IMR-90 (cell line): ENCODE results near the gene OAS3. TPM values are rescaled to one million over a fixed set of nuclear protein-coding genes. Genes with fewer than 3 reads are reported as not detected.
"Not testable (repeated sequence)": the region's sequence is repeated elsewhere in the genome, so short reads cannot be mapped to it uniquely, and the experiment has no call there.

Source experiments
- ATAC-seq: fragments of 200-7000 bp; cut with Tn5 transposase; 2 replicates; pipeline ENCODE4 v1.9.1; 2020; ENCODE audit warnings: low read depth, mild to moderate bottlenecking, moderate library complexity
- BruUV-seq: library from RNA; stranded (reverse); fragments of 400-500 nt; replicated peaks from 2 replicates; lab custom pipeline; 2021; lab: Mats Ljungman, UMichigan
- CTCF ChIA-PET: fragments of 300-600 bp; formaldehyde crosslinking; extraction: SDS; loops from one replicate; lab custom pipeline; 2021; ENCODE audit warnings: antibody characterized with exemption; lab: Yijun Ruan, JAX
- POLR2A ChIA-PET: fragments of 300-600 bp; sonication (Branson Sonifier 250); formaldehyde crosslinking; loops from one replicate; lab custom pipeline; 2022; ENCODE audit warnings: antibody characterized with exemption; ENCODE audit not compliant: unreplicated experiment; lab: Charles Lee
- DNase-seq: peaks from one replicate; pipeline ENCODE4 v3.0.0; 2013
- H2AFZ ChIP-seq: replicated peaks from 2 replicates; pipeline ENCODE3; 2013; ENCODE audit warnings: low read length, mild to moderate bottlenecking; ENCODE audit not compliant: poor library complexity
- H2AK5ac ChIP-seq: 2 replicates; pipeline ENCODE4 v1.6.1; 2013; ENCODE audit warnings: low read depth, low read length, inconsistent platforms
- H2AK9ac ChIP-seq: replicated peaks from 2 replicates; pipeline ENCODE3; 2013; ENCODE audit warnings: mild to moderate bottlenecking, low read depth, low read length, moderate library complexity; ENCODE audit not compliant: poor library complexity
- H2BK120ac ChIP-seq: 2 replicates; pipeline ENCODE4 v1.6.1; 2013; ENCODE audit warnings: low read depth, low read length, inconsistent platforms
- H2BK15ac ChIP-seq: 3 replicates; pipeline ENCODE4 v1.6.1; 2013; ENCODE audit warnings: low read depth, low read length, inconsistent platforms
- H2BK20ac ChIP-seq: 2 replicates; pipeline ENCODE4 v1.6.1; 2013; ENCODE audit warnings: low read depth, mild to moderate bottlenecking, inconsistent platforms, low read length, moderate library complexity
- H2BK5ac ChIP-seq: 2 replicates; pipeline ENCODE4 v1.6.1; 2013; ENCODE audit warnings: mild to moderate bottlenecking, low read depth, low read length, inconsistent platforms; ENCODE audit not compliant: poor library complexity, severe bottlenecking
- H3K14ac ChIP-seq: replicated peaks from 2 replicates; pipeline ENCODE4 v1.6.1; 2013; ENCODE audit warnings: low read depth, low read length, inconsistent platforms
- H3K18ac ChIP-seq: 2 replicates; pipeline ENCODE4 v1.6.1; 2013; ENCODE audit warnings: low read depth, low read length, control low read depth
- H3K23ac ChIP-seq: 2 replicates; pipeline ENCODE4 v1.6.1; 2013; ENCODE audit warnings: low read depth, low read length, inconsistent platforms
- H3K27ac ChIP-seq: 2 replicates; pipeline ENCODE4 v1.5.1; 2013; ENCODE audit warnings: mild to moderate bottlenecking, control low read depth, low read length; ENCODE audit not compliant: insufficient read depth
- H3K27me3 ChIP-seq: 2 replicates; pipeline ENCODE4 v1.6.1; 2013; ENCODE audit warnings: low read length; ENCODE audit not compliant: control insufficient read depth, insufficient read depth
- H3K36me3 ChIP-seq: 2 replicates; pipeline ENCODE4 v1.6.1; 2013; ENCODE audit warnings: low read length, mixed read lengths; ENCODE audit not compliant: control insufficient read depth, insufficient read depth
- H3K4ac ChIP-seq: 2 replicates; pipeline ENCODE4 v1.6.1; 2013; ENCODE audit warnings: low read depth, low read length, inconsistent platforms
- H3K4me1 ChIP-seq: 2 replicates; pipeline ENCODE4 v1.6.1; 2013; ENCODE audit warnings: low read length, mixed read lengths; ENCODE audit not compliant: control insufficient read depth, insufficient read depth
- H3K4me2 ChIP-seq: 2 replicates; pipeline ENCODE4 v1.6.1; 2013; ENCODE audit warnings: low read depth, mild to moderate bottlenecking, control low read depth, low read length, moderate library complexity
- H3K4me3 ChIP-seq: 2 replicates; pipeline ENCODE4 v1.5.1; 2013; ENCODE audit warnings: low read depth, mild to moderate bottlenecking, control low read depth, low read length, moderate library complexity; ENCODE audit not compliant: insufficient read depth
- H3K56ac ChIP-seq: 2 replicates; pipeline ENCODE4 v1.6.1; 2013; ENCODE audit warnings: low read length, inconsistent platforms; ENCODE audit not compliant: insufficient read depth; ENCODE audit errors: extremely low read depth
- H3K79me1 ChIP-seq, 2 experiments: 2 replicates each; pipeline ENCODE4 v1.6.1; 2013; ENCODE audit warnings: low read length in 2 of 2, inconsistent platforms in 1 of 2, low read depth in 1 of 2
- H3K9ac ChIP-seq: 2 replicates; pipeline ENCODE4 v1.6.1; 2013; ENCODE audit warnings: low read depth, low read length, control low read depth
- H3K9me1 ChIP-seq: 2 replicates; pipeline ENCODE4 v1.6.1; 2013; ENCODE audit warnings: low read length, inconsistent platforms; ENCODE audit not compliant: insufficient read depth
- H3K9me3 ChIP-seq: 2 replicates; pipeline ENCODE4 v1.6.1; 2013; ENCODE audit warnings: low read length; ENCODE audit not compliant: control insufficient read depth, insufficient read depth
- H4K20me1 ChIP-seq: 2 replicates; pipeline ENCODE4 v1.6.1; 2013; ENCODE audit warnings: low read length, inconsistent platforms; ENCODE audit not compliant: insufficient read depth
- H4K5ac ChIP-seq: 2 replicates; pipeline ENCODE4 v1.6.1; 2013; ENCODE audit warnings: mild to moderate bottlenecking, low read depth, low read length, control low read depth
- H4K8ac ChIP-seq, 2 experiments: 2 replicates each; pipeline ENCODE4 v1.6.1; 2013; ENCODE audit warnings: low read depth in 2 of 2, low read length in 2 of 2, control low read depth in 1 of 2, inconsistent platforms in 1 of 2
- H4K91ac ChIP-seq: 2 replicates; pipeline ENCODE4 v1.6.1; 2013; ENCODE audit warnings: low read depth, low read length, inconsistent platforms; ENCODE audit not compliant: insufficient read depth
- WGBS, 2 experiments: methylation state at CpG; one replicate each; pipeline versions ENCODE4 v1.1.5 to v1.1.7; 2013; ENCODE audit warnings: missing lambda C conversion rate in 2 of 2; ENCODE audit not compliant: insufficient read length in 1 of 2; ENCODE audit errors: extremely low coverage in 2 of 2; 5-methylcytosine and 5-hydroxymethylcytosine counted together
- dilution Hi-C: fragments of 300-500 bp; cut with HindIII; formaldehyde crosslinking; loops from one replicate; pipeline ENCODE4 v1.14.3; 2018; ENCODE audit warnings: low sequenced_read_pairs; ENCODE audit not compliant: unreplicated experiment
- in situ Hi-C: fragments of 300-500 bp; cut with MboI; formaldehyde crosslinking; loops from 3 replicates; pipeline ENCODE4 v1.14.3; 2019; ENCODE audit warnings: low sequenced_read_pairs, inconsistent platforms, mixed read lengths
- intact Hi-C: fragments of 100-400 bp; cut with micrococcal nuclease; formaldehyde crosslinking; loops from 2 replicates; pipeline ENCODE4 v1.10.0; 2022
- polyA plus RNA-seq, 3 experiments: library from polyadenylated mRNA; depleted of rRNA; stranded (reverse); fragments of >200 nt; gene quantifications; 2 replicates each; pipeline ENCODE4 v1.2.3, GENCODE V29; 2012; ENCODE audit warnings: low replicate concordance in 1 of 3
- total RNA-seq: library from RNA; depleted of rRNA; stranded (reverse); fragments of >200 nt; gene quantifications from 2 replicates; pipeline ENCODE4 v1.2.3, GENCODE V29; 2012

The OAS3 gene
- total and polyA plus RNA-seq, 2 of the 4 experiments (the other 2 are of a cell fraction), result 4.1 to 7.8 TPM

- H3K9ac ChIP-seq, H2AFZ ChIP-seq, H3K4me3 ChIP-seq, ATAC-seq, H2BK15ac ChIP-seq, H3K23ac ChIP-seq, H2AK9ac ChIP-seq, H3K9me3 ChIP-seq, H2BK20ac ChIP-seq, H3K56ac ChIP-seq, H4K91ac ChIP-seq, dilution Hi-C loops, H2BK120ac ChIP-seq, H3K79me1 ChIP-seq, POLR2A ChIA-PET, H2AK5ac ChIP-seq, intact Hi-C loops, H3K4ac ChIP-seq, H3K36me3 ChIP-seq, DNase-seq, H2BK5ac ChIP-seq, H3K9me1 ChIP-seq, CTCF ChIA-PET, BruUV-seq, H4K8ac ChIP-seq, H3K27ac ChIP-seq, H4K5ac ChIP-seq, H4K20me1 ChIP-seq, H3K18ac ChIP-seq, in situ Hi-C loops, H3K4me1 ChIP-seq, H3K4me2 ChIP-seq, H3K14ac ChIP-seq, H3K27me3 ChIP-seq: not testable (repeated sequence)
- whole genome bisulfite sequencing, 2 experiments, result no CpG with 5 or more reads among the region's 4 CpGs
Observed at GRCh38 chr12:112957125-112957524, 18.9 kb downstream of the OAS3 start.
